ENCODE results near the gene HLA-DRB5.
"Not testable (repeated sequence)": the region's sequence is repeated elsewhere in the genome, so short reads cannot be mapped to it uniquely, and the experiment has no call there.

The HLA-DRB5 gene

DNA sequence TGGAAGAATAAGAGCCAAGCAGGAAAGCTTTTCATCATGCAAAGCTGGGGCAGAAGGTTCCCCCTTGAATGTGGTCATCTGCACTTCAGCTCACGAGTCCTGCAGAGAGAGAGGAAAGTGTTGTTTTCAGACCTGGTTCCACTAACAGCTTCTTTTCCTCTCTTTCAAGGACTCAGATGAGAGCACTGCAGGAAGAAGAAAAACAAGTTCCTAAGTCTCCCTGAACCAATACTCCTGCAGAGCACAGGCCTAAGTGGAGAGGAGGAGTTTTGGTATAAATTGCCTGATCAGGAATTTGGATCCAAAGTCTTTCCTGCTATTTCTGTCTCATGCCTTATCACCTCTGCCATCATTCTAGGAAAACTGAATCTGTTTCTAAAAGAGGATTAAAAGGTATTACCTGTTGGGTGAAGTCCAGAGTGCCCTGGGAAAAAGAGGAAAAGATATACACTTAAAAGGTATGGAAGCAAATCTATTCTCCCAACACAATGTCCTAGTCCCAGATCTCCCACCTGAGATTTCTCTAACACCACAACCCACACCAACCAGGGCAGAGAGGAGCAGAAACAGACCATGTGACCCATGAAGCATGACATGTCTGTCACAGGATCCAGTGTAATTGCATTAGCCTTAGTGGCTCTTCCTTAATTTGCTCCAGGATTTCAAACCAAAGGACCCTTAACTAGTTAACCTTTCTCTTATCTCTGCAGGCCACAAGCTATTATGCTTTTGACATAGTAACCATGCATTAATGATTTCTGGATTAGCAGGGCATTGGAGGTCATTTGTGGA is 12.2 kb downstream of the HLA-DRB5 start:
- in situ Hi-C loops (cut with MboI; ENCODE audit: low sequenced_read_pairs), result loop anchor here (10.0 kb wide), 1 partner anchor 57 kb away; no protein-coding TSS in a partner anchor

- in situ Hi-C loops (cut with MboI; ENCODE audit: low sequenced_read_pairs), result no loop called here
These were observed 29.1 kb downstream of the HLA-DRB5 start for GRCh38 chr6:32501016-32501415.

GRCh38 chr6:32492351-32492750 is 37.7 kb downstream of the HLA-DRB5 start:
- in situ Hi-C loops (cut with MboI; ENCODE audit: low sequenced_read_pairs), result no loop called here

- in situ Hi-C loops (cut with MboI; ENCODE audit: low sequenced_read_pairs), result no loop called here
These were observed 38.4 kb downstream of the HLA-DRB5 start for GRCh38 chr6:32491700-32492099.

GRCh38 chr6:32488083-32488482 is 42.0 kb downstream of the HLA-DRB5 start:
- in situ Hi-C loops (cut with MboI; ENCODE audit: low sequenced_read_pairs), result no loop called here

DNA sequence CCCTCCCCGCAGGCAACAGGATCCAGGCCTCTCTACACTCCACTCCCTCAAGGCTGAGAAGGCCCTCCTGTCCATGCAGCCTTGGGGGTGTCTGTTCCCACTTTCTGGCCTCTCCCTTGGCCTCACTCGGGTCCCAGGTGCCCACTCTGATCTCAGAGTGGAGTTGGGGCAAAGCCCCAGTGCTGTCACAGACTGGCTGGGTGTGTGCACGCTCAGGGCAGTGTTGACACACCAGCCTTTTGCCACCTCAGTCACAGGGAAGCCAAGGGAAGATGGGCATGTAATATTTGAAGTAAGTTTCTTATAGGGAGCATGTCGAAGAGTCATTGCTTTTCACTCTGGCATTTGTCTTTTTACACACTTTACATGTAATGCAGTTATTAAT is 45.5 kb downstream of the HLA-DRB5 start:
- in situ Hi-C loops (cut with MboI; ENCODE audit: low sequenced_read_pairs), result no loop called here

GRCh38 chr6:32483968-32484613 is 46.0 kb downstream of the HLA-DRB5 start:
- in situ Hi-C loops (cut with MboI; ENCODE audit: low sequenced_read_pairs), result no loop called here

- in situ Hi-C loops (cut with MboI; ENCODE audit: low sequenced_read_pairs), result no loop called here
These were observed 54.5 kb downstream of the HLA-DRB5 start for GRCh38 chr6:32475392-32476206.

DNA sequence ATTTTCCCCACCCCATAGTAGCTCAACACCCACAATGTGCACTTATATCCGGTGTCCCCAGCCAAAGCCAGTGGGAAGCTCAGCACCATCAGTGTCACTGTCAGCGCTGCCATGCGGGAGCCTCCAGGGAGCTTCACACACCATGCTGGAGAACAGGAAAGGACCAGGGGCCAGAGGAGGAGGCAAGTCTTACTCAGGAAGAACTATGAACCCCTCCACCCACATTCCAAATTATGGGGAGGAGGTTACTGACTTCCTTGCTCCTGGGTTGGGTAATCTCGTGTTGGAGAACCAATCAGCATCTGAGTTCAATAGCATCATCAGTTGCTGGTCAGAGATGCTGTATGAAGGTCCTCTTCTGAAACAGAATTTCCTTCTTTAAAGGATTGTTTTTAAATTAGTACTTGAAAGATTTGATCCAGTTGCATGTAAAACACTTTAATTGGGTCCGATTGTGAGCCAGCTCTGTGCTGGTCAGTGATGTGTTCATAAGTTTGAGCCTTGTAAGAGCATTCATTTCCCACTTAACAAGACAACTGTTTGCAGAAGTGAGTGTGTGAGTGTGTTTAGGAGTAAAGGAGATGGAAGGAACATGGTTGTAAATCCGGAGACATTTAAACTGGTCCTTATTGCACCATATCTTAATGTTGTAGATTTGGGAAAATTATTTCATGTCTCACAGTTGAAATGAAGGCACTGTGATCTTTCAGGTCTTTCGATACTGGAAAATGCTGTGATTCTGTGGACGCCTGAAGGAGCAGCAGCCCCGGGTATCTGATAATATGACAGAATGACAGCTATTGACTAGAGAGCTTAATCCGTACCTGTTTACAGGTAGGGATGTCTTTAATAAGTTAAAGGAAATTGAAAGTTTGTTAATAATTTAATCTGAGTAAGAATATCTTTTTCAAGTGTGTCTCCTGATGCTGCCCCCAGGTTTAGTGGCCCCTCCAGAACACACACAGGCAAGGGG is 56.4 kb downstream of the HLA-DRB5 start:
- in situ Hi-C loops (cut with MboI; ENCODE audit: low sequenced_read_pairs), result not testable (repeated sequence)

GRCh38 chr6:32472781-32473375 is 57.2 kb downstream of the HLA-DRB5 start:
- in situ Hi-C loops (cut with MboI; ENCODE audit: low sequenced_read_pairs), result no loop called here

DNA sequence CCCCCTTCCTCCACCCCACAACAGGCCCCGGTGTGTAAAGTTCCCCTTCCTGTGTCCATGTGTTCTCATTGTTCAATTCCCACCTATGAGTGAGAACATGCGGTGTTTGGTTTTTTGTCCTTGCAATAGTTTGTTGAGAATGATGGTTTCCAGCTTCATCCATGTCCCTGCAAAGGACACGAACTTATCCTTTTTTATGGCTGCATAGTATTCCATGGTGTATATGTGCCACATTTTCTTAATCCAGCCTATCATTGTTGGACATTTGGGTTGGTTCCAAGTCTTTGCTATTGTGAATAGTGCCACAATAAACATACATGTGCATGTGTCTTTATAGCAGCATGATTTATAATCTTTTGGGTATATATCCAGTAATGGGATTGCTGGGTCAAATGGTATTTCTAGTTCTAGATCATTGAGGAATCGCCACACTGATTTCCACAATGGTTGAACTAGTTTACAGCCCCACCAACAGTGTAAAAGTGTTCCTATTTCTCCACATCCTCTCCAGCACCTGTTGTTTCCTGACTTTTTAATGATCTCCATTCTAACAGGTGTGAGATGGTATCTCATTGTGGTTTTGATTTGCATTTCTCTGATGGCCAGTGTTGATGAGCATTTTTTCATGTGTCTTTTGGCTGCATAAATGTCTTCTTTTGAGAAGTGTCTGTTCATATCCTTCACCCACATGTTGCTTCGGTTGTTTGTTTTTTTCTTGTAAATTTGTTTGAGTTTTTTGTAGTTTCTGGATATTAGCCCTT is 62.2 kb downstream of the HLA-DRB5 start:
- in situ Hi-C loops (cut with MboI; ENCODE audit: low sequenced_read_pairs), result not testable (repeated sequence)

All from HL-60/S4 (cell line).